Measurements from ENCODE around the gene ARMC7.

- TF ChIP-seq YY1 (IDR thresholded peaks at IDR 0.05; ENCODE audit: insufficient read depth, insufficient read length) = no peak
- TF ChIP-seq ZNF274 (IDR thresholded peaks at IDR 0.05; ENCODE audit: low read depth, low read length) = no peak
- no peak for TF ChIP-seq SUZ12 (IDR thresholded peaks at IDR 0.05; ENCODE audit: extremely low read depth, insufficient read depth, insufficient read length)
Measured at GRCh38 chr17:75159196-75160031, 49.6 kb downstream of the ARMC7 start.

All from NT2/D1 (cell line).